ENCODE results near the gene B4GALT4. TPM values are rescaled to one million over a fixed set of nuclear protein-coding genes. Genes with fewer than 3 reads are reported as not detected.

B4GALT4 gene
- total and polyA plus RNA-seq, 2 of the 8 experiments (the other 6 are each of a cell fraction or from before 2014, with no cell fraction given), result 14.6 to 44.7 TPM

- peaks cover 6% of the 10 kb centered on the region; the same call in 1 of the 2 replicates for H3K23me2 ChIP-seq (ENCODE audit: low read depth, low read length)
- peak; percentile 66 for FAIRE-seq
These were observed 532 bp downstream of the B4GALT4 start for GRCh38 chr3:119240101-119240590.

More at GRCh38 chr3:119240101-119240590, 532 bp downstream of the B4GALT4 start:
- H3K4me3 ChIP-seq (ENCODE audit: extremely low read depth in 1 of 4, insufficient read depth in 2 of 4, low read depth in 3 of 4, low read length in 4 of 4), result peak overlapping the region; percentile 72 to 87 (median 77)
- no peak overlapping the region for H3K56ac ChIP-seq (replicated peaks; ENCODE audit: insufficient read length, low read depth, low read length)
- no peak overlapping the region for H3K4ac ChIP-seq (replicated peaks; ENCODE audit: insufficient read length, low read depth, low read length)
- no peak overlapping the region for H2AK5ac ChIP-seq (ENCODE audit: low read depth, low read length)
- H3K14ac ChIP-seq (ENCODE audit: insufficient read length), result no peak overlapping the region
- H3K79me1 ChIP-seq (ENCODE audit: low read depth, low read length), result peaks cover 4% of the 10 kb centered on the region; the same call in 1 of the 2 replicates
- H3K9me3 ChIP-seq (ENCODE audit: insufficient read depth in 2 of 2, low read depth in 1 of 2, low read length in 1 of 2), result peaks cover 0 to 9% of the 10 kb centered on the region in 2 experiments; a peak in 1 of 4 replicates
- no peak for DNase-seq (ENCODE audit: low read depth in 1 of 2, low spot score in 2 of 2)
- 0 out of 7 replicates have a peak, but pooled peaks cover 0 to 1% (median 0%) of the 10 kb centered on the region in 4 experiments for H3K4me1 ChIP-seq (replicated peaks in 1 of 4; ENCODE audit: control insufficient read depth in 3 of 4, insufficient read depth in 4 of 4, low read length in 3 of 4)
- H2BK5ac ChIP-seq (ENCODE audit: low read depth, low read length), result peak overlapping the region; percentile 52; the same call in 1 of the 2 replicates
- peak overlapping the region; percentile 80; the same call in 1 of the 2 replicates for H4K8ac ChIP-seq (ENCODE audit: extremely low read depth, insufficient read depth, low read length)
- no peak overlapping the region for H4K91ac ChIP-seq (replicated peaks; ENCODE audit: insufficient read length, low read length)
- H2BK15ac ChIP-seq (ENCODE audit: low read length), result no peak overlapping the region
- H3K23ac ChIP-seq (ENCODE audit: insufficient read length), result no peak overlapping the region
- H2BK120ac ChIP-seq (replicated peaks; ENCODE audit: low read depth, low read length), result no peak overlapping the region
- H4K5ac ChIP-seq (ENCODE audit: insufficient read length, low read depth, low read length), result peak overlapping the region; percentile 37
- H2AFZ ChIP-seq (ENCODE audit: low read length), result peak overlapping the region; percentile 18; the same call in 1 of the 2 replicates
- ChIA-PET CTCF (ENCODE audit: partially characterized antibody) (interaction anchor here (0.5 to 2.2 kb wide), 19 partner anchors 9 to 356 kb away, joined by 3 to 13 read pairs (median 4); partner anchors contain the start of gene ARHGAP31), POLR2A (ENCODE audit: partially characterized antibody) (interaction anchor here (0.9 to 2.9 kb wide), 10 partner anchors 10 to 177 kb away, joined by 3 to 8 read pairs (median 4); no protein-coding TSS in a partner anchor)
- H3K79me2 ChIP-seq (ENCODE audit: control insufficient read depth in 1 of 2, insufficient read depth in 2 of 2, low read length in 2 of 2), result peaks cover 4 to 52% of the 10 kb centered on the region in 2 experiments; a peak in 3 of 4 replicates
- H3K18ac ChIP-seq (ENCODE audit: extremely low read depth, low read length), result peak overlapping the region; percentile 64; the same call in 1 of the 2 replicates
- H3K27ac ChIP-seq (ENCODE audit: low read depth, low read length), result peak overlapping the region; percentile 61; the same call in 1 of the 2 replicates
- H2BK20ac ChIP-seq (ENCODE audit: low read length), result no peak overlapping the region
- 6% methylated on average over 16 of the region's 16 CpGs; no CpG with 5 or more reads in 1 of the 2 experiments for WGBS, 2 experiments (ENCODE audit: extremely low coverage in 1 of 2, insufficient coverage in 1 of 2, insufficient read length in 1 of 2, insufficient replicate concordance in 2 of 2, low coverage in 1 of 2, low lambda C conversion rate in 2 of 2, missing lambda C conversion rate in 1 of 2)
- H4K20me1 ChIP-seq (replicated peaks in 1 of 2; ENCODE audit: control insufficient read depth in 1 of 2, insufficient read depth in 2 of 2, low read length in 2 of 2), result peaks cover 0 to 2% of the 10 kb centered on the region in 2 experiments
- peak overlapping the region; percentile 93 to 100 for H3K4me2 ChIP-seq (ENCODE audit: insufficient read depth in 1 of 2, low read depth in 2 of 2, low read length in 2 of 2)
- H2BK12ac ChIP-seq (ENCODE audit: low read depth, low read length), result no peak overlapping the region
- peak; percentile 24 for TF ChIP-seq KDM4A (IDR thresholded peaks at IDR 0.05; ENCODE audit: low read depth, low read length, severe bottlenecking)
- no peak for TF ChIP-seq GTF2F1 (IDR thresholded peaks at IDR 0.05; ENCODE audit: borderline replicate concordance, low read depth, low read length)
- H3K36me3 ChIP-seq (ENCODE audit: control insufficient read depth in 2 of 4, insufficient read depth in 4 of 4, low read length in 3 of 4), result peaks cover 6 to 21% (median 10%) of the 10 kb centered on the region in 4 experiments
- peak overlapping the region; percentile 58 to 82 (median 62) for H3K9ac ChIP-seq (replicated peaks in 1 of 4; ENCODE audit: extremely low read depth in 1 of 4, low read depth in 3 of 4, low read length in 3 of 4)
- H3K27me3 ChIP-seq (replicated peaks in 1 of 4; ENCODE audit: control insufficient read depth in 3 of 4, extremely low read depth in 1 of 4, insufficient read depth in 3 of 4, low read length in 3 of 4), result no peaks in the 10 kb centered on the region
